Parathyroid adenoma (tissue), 2 donors: ENCODE measurements around the gene ARHGAP30.
"Not testable (repeated sequence)": the region's sequence is repeated elsewhere in the genome, so short reads cannot be mapped to it uniquely, and the experiment has no call there.

Source experiments
- H2AFZ ChIP-seq: fragments of 300-600 bp; sonication (generic); one replicate; pipeline ENCODE4 v1.7.0; 2017; ENCODE audit warnings: antibody characterized with exemption, mild to moderate bottlenecking
- H3K27ac ChIP-seq: fragments of 300-600 bp; sonication (generic); one replicate; pipeline ENCODE4 v1.7.0; 2017
- H3K27me3 ChIP-seq: fragments of 300-600 bp; sonication (generic); one replicate; pipeline ENCODE4 v1.7.0; 2017; ENCODE audit warnings: low read length; ENCODE audit not compliant: control insufficient read depth, insufficient read depth
- H3K36me3 ChIP-seq: fragments of 300-600 bp; sonication (generic); one replicate; pipeline ENCODE4 v1.7.0; 2017; ENCODE audit warnings: low read length; ENCODE audit not compliant: control insufficient read depth, insufficient read depth
- H3K4me1 ChIP-seq: fragments of 300-600 bp; sonication (generic); one replicate; pipeline ENCODE4 v1.7.0; 2017; ENCODE audit warnings: control low read depth
- H3K4me2 ChIP-seq: fragments of 300-600 bp; sonication (generic); one replicate; pipeline ENCODE4 v1.7.0; 2017; ENCODE audit warnings: low read length
- H3K4me3 ChIP-seq: fragments of 300-600 bp; sonication (generic); one replicate; pipeline ENCODE4 v1.7.0; 2017; ENCODE audit warnings: low read depth, low read length
- H3K79me2 ChIP-seq: fragments of 300-600 bp; sonication (generic); one replicate; pipeline ENCODE4 v1.7.0; 2017; ENCODE audit warnings: control low read depth
- H3K9ac ChIP-seq: fragments of 300-600 bp; sonication (generic); one replicate; pipeline ENCODE4 v1.7.0; 2017; ENCODE audit warnings: mild to moderate bottlenecking
- H3K9me3 ChIP-seq: fragments of 300-600 bp; sonication (generic); one replicate; pipeline ENCODE4 v1.7.0; 2017; ENCODE audit warnings: low read length; ENCODE audit not compliant: control insufficient read depth
- TF ChIP-seq, protein P1 (sequence below): fragments of 300-600 bp; sonication (generic); IDR thresholded peaks from one replicate; pipeline ENCODE4 v1.7.0; 2017; ENCODE audit warnings: antibody characterized with exemption, mild to moderate bottlenecking
- donor health status: primary hyperparathyroidism.

Gene ARHGAP30

DNA sequence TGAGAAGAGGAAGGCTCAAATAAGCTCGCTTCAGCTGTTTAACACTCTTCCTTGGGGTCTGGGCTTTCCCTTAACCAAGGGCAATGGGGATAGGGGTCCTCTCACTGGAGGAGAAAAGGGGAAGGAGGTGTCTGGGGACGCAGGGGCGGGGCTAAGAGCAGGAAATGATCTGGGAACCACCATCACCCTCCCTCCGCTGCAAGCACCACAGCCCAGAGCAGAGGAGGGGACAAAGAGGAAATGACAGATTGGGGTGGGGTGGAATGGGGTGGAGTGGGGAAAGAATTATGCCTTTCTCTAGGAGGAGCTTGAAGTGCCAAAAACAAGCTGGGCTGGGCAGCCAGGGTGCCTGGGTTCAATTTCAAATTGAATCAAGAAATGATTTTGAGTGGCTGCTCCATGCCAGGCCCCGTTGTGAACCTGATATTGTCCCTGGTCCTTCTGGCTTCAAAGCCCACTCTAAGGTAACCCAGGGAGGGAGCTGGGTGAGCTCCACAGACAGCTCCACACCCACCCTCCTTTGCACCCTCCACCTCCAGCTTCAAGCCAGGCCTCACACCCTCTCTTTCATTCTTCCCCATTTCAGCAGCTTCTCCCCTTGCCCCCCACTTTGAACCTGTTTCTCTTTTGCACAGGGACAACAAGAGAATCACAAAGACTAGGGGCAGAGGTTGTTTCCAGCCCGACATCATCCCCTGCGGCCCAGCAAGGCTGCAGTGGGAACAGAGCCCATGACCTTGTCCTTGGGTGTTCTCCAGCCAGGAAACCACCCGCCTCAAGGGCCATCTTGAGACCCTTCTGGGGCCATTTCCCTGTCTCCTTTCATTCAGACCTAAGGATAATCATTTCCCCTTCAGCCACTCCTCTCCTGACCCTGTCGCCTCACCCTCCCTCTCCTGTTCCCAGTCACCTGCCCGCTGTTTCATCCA is 1.1 kb downstream of the ARHGAP30 start:
- H3K79me2 ChIP-seq, result no peaks in the 10 kb centered on the region
- no peak overlapping the region for H3K4me3 ChIP-seq
- TF ChIP-seq, protein P1, sequence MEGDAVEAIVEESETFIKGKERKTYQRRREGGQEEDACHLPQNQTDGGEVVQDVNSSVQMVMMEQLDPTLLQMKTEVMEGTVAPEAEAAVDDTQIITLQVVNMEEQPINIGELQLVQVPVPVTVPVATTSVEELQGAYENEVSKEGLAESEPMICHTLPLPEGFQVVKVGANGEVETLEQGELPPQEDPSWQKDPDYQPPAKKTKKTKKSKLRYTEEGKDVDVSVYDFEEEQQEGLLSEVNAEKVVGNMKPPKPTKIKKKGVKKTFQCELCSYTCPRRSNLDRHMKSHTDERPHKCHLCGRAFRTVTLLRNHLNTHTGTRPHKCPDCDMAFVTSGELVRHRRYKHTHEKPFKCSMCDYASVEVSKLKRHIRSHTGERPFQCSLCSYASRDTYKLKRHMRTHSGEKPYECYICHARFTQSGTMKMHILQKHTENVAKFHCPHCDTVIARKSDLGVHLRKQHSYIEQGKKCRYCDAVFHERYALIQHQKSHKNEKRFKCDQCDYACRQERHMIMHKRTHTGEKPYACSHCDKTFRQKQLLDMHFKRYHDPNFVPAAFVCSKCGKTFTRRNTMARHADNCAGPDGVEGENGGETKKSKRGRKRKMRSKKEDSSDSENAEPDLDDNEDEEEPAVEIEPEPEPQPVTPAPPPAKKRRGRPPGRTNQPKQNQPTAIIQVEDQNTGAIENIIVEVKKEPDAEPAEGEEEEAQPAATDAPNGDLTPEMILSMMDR, result no peak
- no peaks in the 10 kb centered on the region for H3K9me3 ChIP-seq
- H3K4me2 ChIP-seq, result no peak overlapping the region
- H3K4me1 ChIP-seq, result no peaks in the 10 kb centered on the region
- H2AFZ ChIP-seq, result no peak overlapping the region
- no peak overlapping the region for H3K9ac ChIP-seq
- H3K36me3 ChIP-seq, result no peaks in the 10 kb centered on the region
- no peak overlapping the region for H3K27ac ChIP-seq
- H3K27me3 ChIP-seq, result no peaks in the 10 kb centered on the region

DNA sequence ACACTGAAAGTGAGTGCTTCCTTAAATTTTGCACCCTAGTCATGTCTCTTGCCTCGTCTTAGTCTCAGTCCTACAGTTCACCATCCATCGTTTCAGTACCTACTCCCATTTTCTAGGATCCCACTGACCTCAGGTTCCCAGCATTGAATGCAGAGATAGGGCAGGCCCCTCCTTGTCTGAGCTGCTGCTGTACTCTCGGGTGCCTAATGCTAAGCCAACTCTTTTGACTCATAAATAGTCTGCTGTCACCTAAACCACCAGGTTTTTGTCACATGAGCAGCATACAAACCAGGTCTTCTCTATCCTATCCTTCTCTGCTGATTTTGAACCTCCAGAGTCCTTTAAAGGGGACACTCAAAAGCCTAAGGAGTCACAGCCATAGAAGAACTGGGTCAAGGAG is 3.0 kb downstream of the ARHGAP30 start:
- Histone ChIP-seq H3K27me3 (no peaks in the 10 kb centered on the region), H3K79me2 (no peaks in the 10 kb centered on the region), H3K4me3 (no peak overlapping the region), H3K36me3 (no peaks in the 10 kb centered on the region), H3K4me1 (no peaks in the 10 kb centered on the region), H3K9ac (no peak overlapping the region), H3K27ac (no peak overlapping the region), H3K4me2 (no peak overlapping the region), H2AFZ (no peak overlapping the region), H3K9me3 (no peaks in the 10 kb centered on the region)
- TF ChIP-seq, protein P1, result no peak

- not testable (repeated sequence) for H3K9ac ChIP-seq, H3K36me3 ChIP-seq, H3K27ac ChIP-seq, H2AFZ ChIP-seq, H3K79me2 ChIP-seq, H3K9me3 ChIP-seq, H3K27me3 ChIP-seq, H3K4me3 ChIP-seq, H3K4me1 ChIP-seq, H3K4me2 ChIP-seq
These were observed 4.0 kb downstream of the ARHGAP30 start for GRCh38 chr1:161065681-161066080.

DNA sequence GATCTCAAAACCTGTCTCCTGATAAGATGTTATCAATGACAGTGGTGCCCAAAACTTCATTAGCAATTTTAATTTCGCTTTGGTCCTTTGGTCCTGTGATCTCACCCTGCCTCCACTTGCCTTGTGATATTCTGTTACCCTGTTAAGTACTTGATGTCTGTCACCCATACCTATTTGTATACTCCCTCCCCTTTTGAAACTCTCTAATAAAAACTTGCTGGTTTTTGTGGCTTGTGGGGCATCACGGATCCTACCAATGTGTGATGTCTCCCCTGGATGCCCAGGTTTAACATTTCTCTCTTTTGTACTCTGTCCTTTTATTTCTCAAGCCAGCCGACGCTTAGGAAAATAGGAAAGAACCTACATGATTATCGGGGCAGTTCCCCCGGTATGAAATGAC is 5.8 kb downstream of the ARHGAP30 start:
- H3K36me3 ChIP-seq, H3K27ac ChIP-seq, H3K27me3 ChIP-seq, H3K4me3 ChIP-seq, H3K9ac ChIP-seq, H3K79me2 ChIP-seq, H3K4me2 ChIP-seq, H3K4me1 ChIP-seq, H3K9me3 ChIP-seq, H2AFZ ChIP-seq: not testable (repeated sequence)

- no peaks in the 10 kb centered on the region for H3K79me2 ChIP-seq
- TF ChIP-seq, protein P1, result no peak
- H3K4me1 ChIP-seq, result no peaks in the 10 kb centered on the region
- H3K9me3 ChIP-seq, result no peaks in the 10 kb centered on the region
- no peak overlapping the region for H3K9ac ChIP-seq
- H3K4me3 ChIP-seq, result no peak overlapping the region
- no peaks in the 10 kb centered on the region for H3K36me3 ChIP-seq
- no peaks in the 10 kb centered on the region for H3K27me3 ChIP-seq
- H2AFZ ChIP-seq, result no peak overlapping the region
- H3K27ac ChIP-seq, result no peak overlapping the region
- H3K4me2 ChIP-seq, result no peak overlapping the region
These were observed 8.3 kb downstream of the ARHGAP30 start for GRCh38 chr1:161061419-161061818.
